Measurements from ENCODE around the gene PER3.

GRCh38 chr1:7838714-7839113 lies 54.6 kb downstream of the PER3 start:
- no peak for TF ChIP-seq CTCF (IDR thresholded peaks at IDR 0.05; ENCODE audit: poor library complexity)
- TF ChIP-seq EZH2phosphoT487 (IDR thresholded peaks at IDR 0.05; ENCODE audit: low read depth, severe bottlenecking, unreplicated experiment): no peak
